BJ (cell line): ENCODE results near the gene ENTPD1. TPM values are rescaled to one million over a fixed set of nuclear protein-coding genes. Genes with fewer than 3 reads are reported as not detected.

Experiments used
- CTCF ChIA-PET: fragments of 350-600 bp; formaldehyde crosslinking; extraction: SDS; loops from one replicate; lab custom pipeline; 2021; ENCODE audit warnings: antibody characterized with exemption, inconsistent platforms; lab: Yijun Ruan, JAX
- POLR2A ChIA-PET: fragments of 300-600 bp; sonication (Branson Sonifier 250); formaldehyde crosslinking; extraction: SDS; loops from one replicate; lab custom pipeline; 2021; ENCODE audit warnings: antibody characterized with exemption; lab: Charles Lee
- DNase-seq: peaks from one replicate; pipeline ENCODE4 v3.0.0-alpha.2; 2011; ENCODE audit warnings: low read depth
- H3K27me3 ChIP-seq: 2 replicates; pipeline ENCODE4 v1.6.0; 2011; ENCODE audit warnings: low read length; ENCODE audit not compliant: control insufficient read depth, insufficient read depth
- H3K36me3 ChIP-seq: 2 replicates; pipeline ENCODE4 v1.5.1; 2011; ENCODE audit warnings: low read length; ENCODE audit not compliant: control insufficient read depth, insufficient read depth
- H3K4me3 ChIP-seq: 2 replicates; pipeline ENCODE4 v1.5.1; 2011; ENCODE audit warnings: low read depth, mild to moderate bottlenecking, control low read depth, low read length
- CTCF ChIP-seq: IDR thresholded peaks from 2 replicates; pipeline ENCODE4 v1.5.1; 2011; ENCODE audit warnings: low read depth, mild to moderate bottlenecking, control low read depth, inconsistent platforms, low read length, moderate library complexity; ENCODE audit not compliant: insufficient read depth
- polyA plus RNA-seq: library from polyadenylated mRNA; depleted of rRNA; stranded (reverse); fragments of >200 nt; gene quantifications from 2 replicates; pipeline ENCODE4 v1.2.3, GENCODE V29; 2011

Gene ENTPD1
- polyA plus RNA-seq, 1 experiment, result 0.20 TPM

- no peak for TF ChIP-seq CTCF
- CTCF ChIA-PET, result no interaction called here
- POLR2A ChIA-PET, result no interaction called here
Observed at GRCh38 chr10:95820363-95820762, 64.4 kb downstream of the ENTPD1 start.

GRCh38 chr10:95821720-95822119, 65.8 kb downstream of the ENTPD1 start:
- Histone ChIP-seq H3K4me3 (no peak overlapping the region), H3K27me3 (no peaks in the 10 kb centered on the region), H3K36me3 (no peaks in the 10 kb centered on the region)
- POLR2A ChIA-PET, result no interaction called here
- no peak for DNase-seq
- TF ChIP-seq CTCF, result no peak
- CTCF ChIA-PET, result interaction anchor here (0.7 to 0.8 kb wide), 2 partner anchors 20 to 128 kb away, joined by 3 read pairs; partner anchors contain the start of gene TCTN3

More at GRCh38 chr10:95820363-95820762, 64.4 kb downstream of the ENTPD1 start:
- DNase-seq, result no peak
- Histone ChIP-seq H3K36me3 (no peaks in the 10 kb centered on the region), H3K27me3 (no peaks in the 10 kb centered on the region), H3K4me3 (no peak overlapping the region)

GRCh38 chr10:95830044-95830443, 74.1 kb downstream of the ENTPD1 start:
- no peak for DNase-seq
- no peaks in the 10 kb centered on the region for H3K36me3 ChIP-seq
- POLR2A ChIA-PET, result no interaction called here
- CTCF ChIA-PET, result interaction anchor here (1.1 to 2.1 kb wide), 3 partner anchors 11 to 136 kb away, joined by 3 to 12 read pairs (median 6); partner anchors contain the start of gene TCTN3
- no peak for TF ChIP-seq CTCF
- no peaks in the 10 kb centered on the region for H3K27me3 ChIP-seq
- no peak overlapping the region for H3K4me3 ChIP-seq

GRCh38 chr10:95831076-95831475, 75.1 kb downstream of the ENTPD1 start:
- ChIA-PET POLR2A (no interaction called here), CTCF (interaction anchor here (2.0 to 3.3 kb wide), 2 partner anchors 11 to 137 kb away, joined by 6 to 20 read pairs; partner anchors contain the start of gene TCTN3)
- TF ChIP-seq CTCF, result no peak
- no peak for DNase-seq
- Histone ChIP-seq H3K4me3 (no peak overlapping the region), H3K36me3 (no peaks in the 10 kb centered on the region), H3K27me3 (no peaks in the 10 kb centered on the region)

- POLR2A ChIA-PET, result no interaction called here
- TF ChIP-seq CTCF, result no peak
- H3K36me3 ChIP-seq, result no peaks in the 10 kb centered on the region
- CTCF ChIA-PET, result interaction anchor here (3.3 kb wide), 1 partner anchor 11 kb away, joined by 20 read pairs; no protein-coding TSS in a partner anchor
- no peak overlapping the region for H3K4me3 ChIP-seq
- no peak for DNase-seq
- no peaks in the 10 kb centered on the region for H3K27me3 ChIP-seq
Observed at GRCh38 chr10:95831515-95831914, 75.6 kb downstream of the ENTPD1 start.
